Thyroid gland (tissue), 4 donors: Measurements from ENCODE around the gene UGT1A10.

Source experiments
- CTCF ChIP-seq, 6 experiments: fragments of 200-600 bp in 3 of 6; fragments of 450-650 bp in 3 of 6; sonication (generic) in 3 of 6; IDR thresholded peaks; one replicate each; pipeline ENCODE4 v1.5.1; 2016 to 2019; ENCODE audit warnings: antibody characterized with exemption in 6 of 6, mild to moderate bottlenecking in 2 of 6, inconsistent platforms in 1 of 6, moderate library complexity in 1 of 6
- POLR2A ChIP-seq, 2 donors: fragments of 450-650 bp; IDR thresholded peaks; one replicate each; pipeline ENCODE4 v1.6.1; 2017; ENCODE audit warnings: antibody characterized with exemption in 2 of 2, mild to moderate bottlenecking in 2 of 2, moderate library complexity in 1 of 2

DNA sequence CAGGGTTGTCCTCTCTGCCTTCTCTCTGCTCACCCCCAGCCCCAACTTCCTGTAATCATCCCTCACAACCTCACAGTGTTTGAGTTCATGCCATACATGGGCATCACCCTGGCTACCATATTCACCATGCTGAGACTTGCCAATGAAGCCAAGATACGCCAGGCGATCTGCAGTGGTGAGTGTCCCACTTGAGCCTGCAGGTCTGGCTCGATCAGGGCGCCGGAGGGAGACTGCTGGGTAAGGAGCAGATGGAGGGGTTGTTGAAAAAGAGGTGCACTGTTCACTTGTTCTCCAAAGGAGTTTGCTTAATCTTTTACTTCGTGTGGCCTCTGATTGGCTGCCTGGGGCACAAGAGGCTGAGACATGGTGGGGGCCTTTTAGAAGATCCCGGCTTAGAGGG, 156.5 kb downstream of the UGT1A10 start:
- no peak for TF ChIP-seq CTCF (IDR thresholded peaks at IDR 0.05)
- TF ChIP-seq POLR2A (IDR thresholded peaks at IDR 0.05) = no peak
